K562 (cell line): ENCODE data around the gene C4orf17. TPM values are rescaled to one million over a fixed set of nuclear protein-coding genes. Genes with fewer than 3 reads are reported as not detected.

Experiments used
- ATF1 ChIP-seq, 2 experiments: fragments of 450-650 bp in 1 of 2; IDR thresholded peaks; 2 replicates each; pipeline ENCODE4 v1.6.1; 2016; ENCODE audit warnings: missing compliant biosample characterization in 1 of 2, missing genetic modification characterization in 1 of 2
- CHD4 ChIP-seq: fragments of 200-600 bp; sonication (generic); IDR thresholded peaks from 3 replicates; pipeline ENCODE4 v1.6.1; 2012; ENCODE audit warnings: low read depth, mild to moderate bottlenecking, mixed read lengths, low read length, inconsistent platforms; ENCODE audit not compliant: insufficient read depth, insufficient replicate concordance, poor library complexity, severe bottlenecking
- CREM ChIP-seq: IDR thresholded peaks from 2 replicates; pipeline ENCODE4 v1.6.1; 2014; ENCODE audit warnings: antibody characterized with exemption, low read depth
- GABPA ChIP-seq: fragments of 200-800 bp; sonication (Bioruptor generic); conservative IDR thresholded peaks from 2 replicates; pipeline ENCODE4 v1.6.1; 2016; ENCODE audit warnings: low read depth, missing genetic modification characterization, missing compliant biosample characterization
- GATAD2A ChIP-seq: fragments of 450-650 bp; IDR thresholded peaks from 2 replicates; pipeline ENCODE4 v1.6.1; 2017
- JUNB ChIP-seq: fragments of 450-650 bp; formaldehyde crosslinking; conservative IDR thresholded peaks from 2 replicates; pipeline ENCODE4 v1.4.0; 2020; ENCODE audit warnings: mild to moderate bottlenecking
- NELFE ChIP-seq: IDR thresholded peaks from 2 replicates; pipeline ENCODE4 v1.6.1; 2011; ENCODE audit warnings: mild to moderate bottlenecking; ENCODE audit not compliant: insufficient read depth, insufficient read length
- PATZ1 ChIP-seq: fragments of 250-450 bp; sonication (Bioruptor Pico); IDR thresholded peaks from 2 replicates; pipeline ENCODE4 v1.5.0; 2020; ENCODE audit warnings: mild to moderate bottlenecking, borderline replicate concordance
- PHF8 ChIP-seq: fragments of 200-600 bp; sonication (generic); IDR thresholded peaks from 2 replicates; pipeline ENCODE4 v1.6.1; 2012; ENCODE audit warnings: mixed run types, mild to moderate bottlenecking, inconsistent platforms, low read length, moderate library complexity, borderline replicate concordance
- POLR2B ChIP-seq: fragments of 450-650 bp; IDR thresholded peaks from 2 replicates; pipeline ENCODE4 v1.6.1; 2018; ENCODE audit warnings: low read depth; ENCODE audit not compliant: partially characterized antibody
- RBM34 ChIP-seq: fragments of 200-400 bp; formaldehyde crosslinking; IDR thresholded peaks from 2 replicates; pipeline ENCODE4 v1.6.1; 2018; ENCODE audit warnings: low read length, borderline replicate concordance; ENCODE audit not compliant: insufficient read depth
- RFX5 ChIP-seq: IDR thresholded peaks from 2 replicates; pipeline ENCODE4 v1.6.1; 2011; ENCODE audit warnings: low read depth, mild to moderate bottlenecking, improper control_type of control experiment, low read length
- SAP30 ChIP-seq: fragments of 200-600 bp; sonication (generic); IDR thresholded peaks from 2 replicates; pipeline ENCODE4 v1.6.1; 2012; ENCODE audit warnings: borderline replicate concordance, low read depth, mild to moderate bottlenecking, moderate library complexity, low read length, control low read depth, inconsistent platforms; ENCODE audit not compliant: insufficient read depth, poor library complexity, severe bottlenecking
- SPI1 ChIP-seq: IDR thresholded peaks from 2 replicates; pipeline ENCODE4 v1.6.1; 2011; ENCODE audit warnings: low read depth, low read length, control low read depth, borderline replicate concordance
- TAL1 ChIP-seq: fragments of 450-650 bp; IDR thresholded peaks from 2 replicates; pipeline ENCODE4 v1.6.1; 2016; ENCODE audit warnings: mild to moderate bottlenecking
- TRIM24 ChIP-seq, 2 experiments: fragments of 450-650 bp; IDR thresholded peaks; 2 replicates each; pipeline ENCODE4 v1.6.1; 2016
- TRIM25 ChIP-seq: fragments of 450-650 bp; IDR thresholded peaks from 2 replicates; pipeline ENCODE4 v1.7.0; 2016; ENCODE audit warnings: borderline replicate concordance
- XRCC4 ChIP-seq: IDR thresholded peaks from one replicate; pipeline ENCODE4 v1.6.1; 2011; ENCODE audit not compliant: insufficient read depth, insufficient read length; ENCODE audit errors: extremely low read depth
- ZBTB33 ChIP-seq: sonication (generic); formaldehyde crosslinking; IDR thresholded peaks from 2 replicates; pipeline ENCODE4 v1.8.1; 2023; ENCODE audit warnings: mild to moderate bottlenecking, missing genetic modification reagents
- ZNF133 ChIP-seq: fragments of 250-450 bp; sonication (Bioruptor Pico); IDR thresholded peaks from 2 replicates; pipeline ENCODE4 v1.4.0; 2020; ENCODE audit warnings: mild to moderate bottlenecking
- ZNF354B ChIP-seq: fragments of 250-450 bp; sonication (Bioruptor Pico); IDR thresholded peaks from 2 replicates; pipeline ENCODE4 v1.4.0; 2020
- ZNF561 ChIP-seq: fragments of 450-650 bp; formaldehyde crosslinking; conservative IDR thresholded peaks from 2 replicates; pipeline ENCODE4 v1.4.0; 2020; ENCODE audit warnings: mild to moderate bottlenecking, moderate library complexity
- polyA plus RNA-seq, 8 experiments: library from polyadenylated mRNA; depleted of rRNA in 4 of 8; stranded (reverse) in 5 of 8; unstranded in 3 of 8; fragments of >200 nt; fragmentation: Nextera tagmentation in 2 of 8; fragmentation: Illumina TruSeq in 1 of 8; extraction: Ambion mirVana in 2 of 8; extraction: Trizol in 1 of 8; gene quantifications; 2 replicates each; pipeline versions ENCODE4 v1.2.1 to v1.2.3, GENCODE V29; 2011 to 2014; ENCODE audit warnings: inconsistent platforms in 1 of 8, missing spikeins in 1 of 8
- total RNA-seq, 7 experiments: library from RNA; depleted of rRNA in 6 of 7; stranded (reverse); fragments of >200 nt in 6 of 7; fragmentation: Illumina TruSeq in 2 of 7; extraction: Trizol in 2 of 7; gene quantifications; 2 replicates each; pipeline versions ENCODE4 v1.2.1 to v1.2.3, GENCODE V29; 2011 to 2021; ENCODE audit warnings: low replicate concordance in 1 of 7

Gene C4orf17
- total and polyA plus RNA-seq, 9 of the 15 experiments (the other 6 are each of a cell fraction or from before 2014, with no cell fraction given), result not detected

GRCh38 chr4:99563310-99564186 is 52.7 kb downstream of the C4orf17 start, which contains the start of gene TRMT10A (continued):
- TF ChIP-seq ZNF561 (CRISPR knock-in tag) (no peak), ZBTB33 (0 out of 2 replicates have a peak, but pooled peaks have one; percentile 30), RFX5 (peak; percentile 45; the same call in 1 of the 2 replicates), TRIM25 (no peak), ZNF354B (CRISPR knock-in tag) (no peak), ZNF133 (CRISPR knock-in tag) (no peak), GATAD2A (no peak), TAL1 (no peak), JUNB (CRISPR knock-in tag) (no peak), SPI1 (no peak), GABPA (peak; percentile 98), RBM34 (no peak), CHD4 (no peak), NELFE (no peak), POLR2B (peak; percentile 81), PATZ1 (no peak), SAP30 (peak; percentile 44), PHF8 (peak; percentile 82), ATF1 (CRISPR knock-in tag; IDR thresholded peaks at IDR 0.05) (peak; percentile 74), ATF1 (tag; IDR thresholded peaks at IDR 0.05) (peak; percentile 99), TRIM24 (IDR thresholded peaks at IDR 0.05) (peak in 1 of 2 experiments; percentile 17; a peak in 1 of 4 replicates), XRCC4 (no peak), CREM (peak; percentile 95)
